H1 (cell line): ENCODE results near the gene TCF7L1.
"Not testable (repeated sequence)": the region's sequence is repeated elsewhere in the genome, so short reads cannot be mapped to it uniquely, and the experiment has no call there.

ENCODE experiments used
- CBX5 ChIP-seq: fragments of 300-800, 300-1000 bp; sonication (generic); IDR thresholded peaks from 2 replicates; pipeline ENCODE4 v1.7.1; 2016; ENCODE audit warnings: antibody characterized with exemption, low read length, low read depth
- EP300 ChIP-seq, 2 experiments: IDR thresholded peaks; 1 replicate in 1 of 2; 2 replicates in 1 of 2; pipeline ENCODE4 v1.6.1; 2011 to 2012; ENCODE audit warnings: low read depth in 2 of 2, low read length in 2 of 2, mild to moderate bottlenecking in 2 of 2, borderline replicate concordance in 1 of 2, inconsistent platforms in 1 of 2, moderate library complexity in 1 of 2
- JUND ChIP-seq: IDR thresholded peaks from 2 replicates; pipeline ENCODE4 v1.6.1; 2011; ENCODE audit warnings: mild to moderate bottlenecking, improper control_type of control experiment, low read length
- POLR2A ChIP-seq, 2 experiments: IDR thresholded peaks; 1 replicate in 1 of 2; 2 replicates in 1 of 2; pipeline ENCODE4 v1.6.1; 2011; ENCODE audit warnings: low read depth in 2 of 2, low read length in 2 of 2, mild to moderate bottlenecking in 2 of 2; ENCODE audit errors: control extremely low read depth in 1 of 2
- SUZ12 ChIP-seq: fragments of 200-600 bp; sonication (generic); IDR thresholded peaks from 2 replicates; pipeline ENCODE4 v1.6.1; 2012; ENCODE audit warnings: mild to moderate bottlenecking, inconsistent platforms, low read length, moderate library complexity, mixed read lengths
- TAF1 ChIP-seq: IDR thresholded peaks from 2 replicates; pipeline ENCODE4 v1.6.1; 2011; ENCODE audit warnings: mild to moderate bottlenecking, low read depth, low read length
- ZNF274 ChIP-seq: IDR thresholded peaks from 2 replicates; pipeline ENCODE4 v1.7.0; 2012; ENCODE audit warnings: low read length, borderline replicate concordance; ENCODE audit errors: extremely low read depth
- TF ChIP-seq, protein P1 (sequence below), 3 experiments: IDR thresholded peaks; 1 replicate in 2 of 3; 2 replicates in 1 of 3; pipeline versions ENCODE4 v1.5.1 to v1.6.1; 2011; ENCODE audit warnings: low read length in 3 of 3, mild to moderate bottlenecking in 3 of 3, inconsistent platforms in 2 of 3, low read depth in 1 of 3, moderate library complexity in 1 of 3; ENCODE audit not compliant: insufficient read depth in 1 of 3; ENCODE audit errors: control extremely low read depth in 1 of 3
- TF ChIP-seq, protein P2 (sequence below): IDR thresholded peaks from 2 replicates; pipeline ENCODE4 v1.6.1; 2011; ENCODE audit warnings: low read depth, mild to moderate bottlenecking, low read length; ENCODE audit not compliant: insufficient read depth
- TF ChIP-seq, protein P3 (sequence below): IDR thresholded peaks from 2 replicates; pipeline ENCODE4 v1.6.1; 2011; ENCODE audit warnings: low read length, improper control_type of control experiment

DNA sequence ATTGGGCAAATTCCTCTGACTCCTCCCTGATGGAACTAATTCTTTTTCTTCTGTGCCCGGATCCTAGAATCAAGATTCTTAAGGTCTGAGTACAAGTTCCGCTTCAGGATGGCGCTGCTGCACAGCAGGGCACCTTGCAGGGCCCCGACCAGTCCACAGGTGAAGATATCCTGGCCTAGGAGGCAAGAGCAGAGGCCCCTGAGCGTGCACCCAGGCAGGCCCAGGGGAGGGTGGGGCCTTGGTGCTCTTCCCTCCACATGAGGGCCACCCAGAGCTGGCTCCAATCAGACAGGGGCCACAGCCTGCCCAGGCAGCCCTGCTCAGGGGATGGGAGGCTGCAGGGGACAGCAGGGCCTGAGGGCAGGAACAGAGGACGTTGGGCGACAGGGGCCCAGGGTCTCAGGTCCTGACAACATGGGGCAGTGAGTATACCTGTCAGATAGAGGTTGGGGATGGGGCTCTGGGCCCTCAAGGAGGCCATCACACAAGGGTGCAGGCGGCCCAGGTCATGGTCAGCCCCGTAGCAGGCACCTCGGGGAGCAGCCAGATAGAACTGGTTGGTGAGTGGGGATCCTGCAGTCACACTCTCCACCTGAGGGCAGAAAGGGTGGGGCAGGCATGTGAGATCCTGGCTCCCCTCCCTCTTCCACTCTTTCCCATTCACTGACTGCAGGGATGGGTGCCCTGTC is 210.2 kb downstream of the TCF7L1 start:
- TF ChIP-seq, protein P1, sequence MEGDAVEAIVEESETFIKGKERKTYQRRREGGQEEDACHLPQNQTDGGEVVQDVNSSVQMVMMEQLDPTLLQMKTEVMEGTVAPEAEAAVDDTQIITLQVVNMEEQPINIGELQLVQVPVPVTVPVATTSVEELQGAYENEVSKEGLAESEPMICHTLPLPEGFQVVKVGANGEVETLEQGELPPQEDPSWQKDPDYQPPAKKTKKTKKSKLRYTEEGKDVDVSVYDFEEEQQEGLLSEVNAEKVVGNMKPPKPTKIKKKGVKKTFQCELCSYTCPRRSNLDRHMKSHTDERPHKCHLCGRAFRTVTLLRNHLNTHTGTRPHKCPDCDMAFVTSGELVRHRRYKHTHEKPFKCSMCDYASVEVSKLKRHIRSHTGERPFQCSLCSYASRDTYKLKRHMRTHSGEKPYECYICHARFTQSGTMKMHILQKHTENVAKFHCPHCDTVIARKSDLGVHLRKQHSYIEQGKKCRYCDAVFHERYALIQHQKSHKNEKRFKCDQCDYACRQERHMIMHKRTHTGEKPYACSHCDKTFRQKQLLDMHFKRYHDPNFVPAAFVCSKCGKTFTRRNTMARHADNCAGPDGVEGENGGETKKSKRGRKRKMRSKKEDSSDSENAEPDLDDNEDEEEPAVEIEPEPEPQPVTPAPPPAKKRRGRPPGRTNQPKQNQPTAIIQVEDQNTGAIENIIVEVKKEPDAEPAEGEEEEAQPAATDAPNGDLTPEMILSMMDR (IDR thresholded peaks at IDR 0.05; ENCODE audit: control extremely low read depth in 1 of 3, insufficient read depth in 1 of 3, low read depth in 1 of 3, low read length in 3 of 3): not testable (repeated sequence)
- not testable (repeated sequence) for TF ChIP-seq EP300 (IDR thresholded peaks at IDR 0.05; ENCODE audit: borderline replicate concordance in 1 of 2, low read depth in 2 of 2, low read length in 2 of 2); POLR2A (IDR thresholded peaks at IDR 0.05; ENCODE audit: control extremely low read depth in 1 of 2, low read depth in 2 of 2, low read length in 2 of 2); CBX5; ZNF274; SUZ12; TAF1; JUND
- TF ChIP-seq, protein P2, sequence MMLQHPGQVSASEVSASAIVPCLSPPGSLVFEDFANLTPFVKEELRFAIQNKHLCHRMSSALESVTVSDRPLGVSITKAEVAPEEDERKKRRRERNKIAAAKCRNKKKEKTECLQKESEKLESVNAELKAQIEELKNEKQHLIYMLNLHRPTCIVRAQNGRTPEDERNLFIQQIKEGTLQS: not testable (repeated sequence)
- TF ChIP-seq, protein P3, sequence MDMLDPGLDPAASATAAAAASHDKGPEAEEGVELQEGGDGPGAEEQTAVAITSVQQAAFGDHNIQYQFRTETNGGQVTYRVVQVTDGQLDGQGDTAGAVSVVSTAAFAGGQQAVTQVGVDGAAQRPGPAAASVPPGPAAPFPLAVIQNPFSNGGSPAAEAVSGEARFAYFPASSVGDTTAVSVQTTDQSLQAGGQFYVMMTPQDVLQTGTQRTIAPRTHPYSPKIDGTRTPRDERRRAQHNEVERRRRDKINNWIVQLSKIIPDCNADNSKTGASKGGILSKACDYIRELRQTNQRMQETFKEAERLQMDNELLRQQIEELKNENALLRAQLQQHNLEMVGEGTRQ: not testable (repeated sequence)
